Kidney epithelial cell (primary cell): ENCODE measurements around the gene NUP42. TPM values are rescaled to one million over a fixed set of nuclear protein-coding genes. Genes with fewer than 3 reads are reported as not detected.

Experiments used
- DNase-seq: peaks from one replicate; pipeline ENCODE4 v3.0.0-alpha.2; 2010; ENCODE audit warnings: low read depth
- H3K27me3 ChIP-seq: 2 replicates; pipeline ENCODE4 v1.6.0; 2011; ENCODE audit warnings: low read length; ENCODE audit not compliant: control insufficient read depth, insufficient read depth
- H3K36me3 ChIP-seq: 2 replicates; pipeline ENCODE4 v1.5.1; 2011; ENCODE audit warnings: low read length; ENCODE audit not compliant: control insufficient read depth, insufficient read depth
- H3K4me3 ChIP-seq: 2 replicates; pipeline ENCODE4 v1.5.1; 2011; ENCODE audit warnings: low read depth, mild to moderate bottlenecking, control low read depth, low read length
- total RNA-seq: library from RNA; depleted of rRNA; stranded (reverse); fragments of >200 nt; gene quantifications from 2 replicates; pipeline ENCODE4 v1.2.3, GENCODE V29; 2015
- TF ChIP-seq, protein P1 (sequence below): IDR thresholded peaks from 2 replicates; pipeline ENCODE4 v1.5.1; 2011; ENCODE audit warnings: mild to moderate bottlenecking, moderate library complexity, low read length, control low read depth, inconsistent platforms; ENCODE audit not compliant: insufficient read depth, poor library complexity, severe bottlenecking

The NUP42 gene
- total RNA-seq, 1 donor from 2014 or later: 50.1 TPM

DNA sequence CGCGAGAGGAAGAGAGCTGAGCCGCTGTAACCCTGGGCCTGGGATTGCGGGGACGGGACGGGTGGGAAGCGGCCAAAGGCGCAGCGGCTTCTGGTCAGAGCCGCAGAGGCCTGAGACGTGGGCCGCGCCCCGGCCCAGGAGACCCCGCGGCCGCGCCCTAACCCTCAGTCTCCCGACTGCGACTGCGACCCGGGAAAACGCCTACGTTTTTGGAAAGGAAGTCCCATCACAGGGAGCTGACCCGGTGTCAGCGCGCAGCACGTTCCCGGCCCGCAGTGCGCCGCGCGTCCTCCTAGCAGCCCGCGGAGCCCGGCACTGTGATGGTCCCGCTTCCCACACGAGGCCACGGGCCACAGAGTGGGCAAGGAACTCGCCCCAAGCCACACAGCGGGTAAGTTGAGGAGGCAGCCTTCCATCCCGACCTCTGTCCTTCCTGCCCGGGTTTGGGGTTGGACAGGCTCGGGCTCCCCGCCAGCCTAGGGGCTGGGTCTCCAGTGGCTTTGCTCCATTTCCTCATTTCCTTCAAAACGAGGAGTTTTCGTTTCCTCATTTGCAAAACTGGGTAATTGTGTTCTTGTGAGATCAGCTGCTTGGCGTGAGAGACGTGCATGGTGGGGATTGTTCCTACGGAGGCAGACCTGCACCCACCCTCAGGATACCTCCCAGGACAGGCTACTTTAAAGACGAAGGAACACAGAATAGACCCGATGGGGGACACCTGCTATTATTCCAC is 65.9 kb downstream of the NUP42 start:
- DNase-seq: no peak
- TF ChIP-seq, protein P1, sequence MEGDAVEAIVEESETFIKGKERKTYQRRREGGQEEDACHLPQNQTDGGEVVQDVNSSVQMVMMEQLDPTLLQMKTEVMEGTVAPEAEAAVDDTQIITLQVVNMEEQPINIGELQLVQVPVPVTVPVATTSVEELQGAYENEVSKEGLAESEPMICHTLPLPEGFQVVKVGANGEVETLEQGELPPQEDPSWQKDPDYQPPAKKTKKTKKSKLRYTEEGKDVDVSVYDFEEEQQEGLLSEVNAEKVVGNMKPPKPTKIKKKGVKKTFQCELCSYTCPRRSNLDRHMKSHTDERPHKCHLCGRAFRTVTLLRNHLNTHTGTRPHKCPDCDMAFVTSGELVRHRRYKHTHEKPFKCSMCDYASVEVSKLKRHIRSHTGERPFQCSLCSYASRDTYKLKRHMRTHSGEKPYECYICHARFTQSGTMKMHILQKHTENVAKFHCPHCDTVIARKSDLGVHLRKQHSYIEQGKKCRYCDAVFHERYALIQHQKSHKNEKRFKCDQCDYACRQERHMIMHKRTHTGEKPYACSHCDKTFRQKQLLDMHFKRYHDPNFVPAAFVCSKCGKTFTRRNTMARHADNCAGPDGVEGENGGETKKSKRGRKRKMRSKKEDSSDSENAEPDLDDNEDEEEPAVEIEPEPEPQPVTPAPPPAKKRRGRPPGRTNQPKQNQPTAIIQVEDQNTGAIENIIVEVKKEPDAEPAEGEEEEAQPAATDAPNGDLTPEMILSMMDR: no peak
- H3K27me3 ChIP-seq: peaks cover 6% of the 10 kb centered on the region
- H3K4me3 ChIP-seq: peak overlapping the region; percentile 29
- H3K36me3 ChIP-seq: no peaks in the 10 kb centered on the region

DNA sequence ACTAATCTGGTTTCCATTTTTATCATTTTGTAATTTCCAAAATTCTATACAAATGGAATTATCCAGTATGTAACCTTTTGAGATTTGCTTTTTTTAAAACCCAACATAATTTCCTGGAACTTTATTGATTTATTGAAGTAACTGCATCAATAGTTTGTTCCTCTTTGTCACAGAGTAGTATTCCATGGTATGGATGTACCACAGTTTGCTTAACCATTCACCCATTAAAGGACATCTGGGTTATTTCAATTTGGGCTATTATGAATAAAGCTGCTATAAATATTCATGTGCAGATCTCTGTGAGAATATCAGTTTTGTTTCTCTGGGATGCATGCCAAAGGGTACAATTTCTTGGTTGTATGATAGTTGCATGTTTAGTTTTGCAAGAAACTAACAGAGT is 67.6 kb downstream of the NUP42 start:
- Histone ChIP-seq H3K27me3 (peaks cover 6% of the 10 kb centered on the region), H3K36me3 (no peaks in the 10 kb centered on the region), H3K4me3 (no peak overlapping the region)
- no peak for DNase-seq
- TF ChIP-seq, protein P1: no peak

Other genes starting within 250 kb of the NUP42 start
- gene HYCC1, start 167.9 kb upstream of the NUP42 start, total RNA-seq: 20.7 and 29.9 TPM in 2 replicates
- 36.3 and 54.8 TPM in 2 replicates for gene KLHL7, start 76.3 kb upstream of the NUP42 start, total RNA-seq
- 33.5 and 36.1 TPM in 2 replicates for gene GPNMB, start 64.7 kb downstream of the NUP42 start, total RNA-seq
- gene MALSU1, start 117.3 kb downstream of the NUP42 start, total RNA-seq: 50.9 and 58.5 TPM in 2 replicates